Epidermal melanocyte (primary cell): Measurements from ENCODE around the gene AFF3.
"Not testable (repeated sequence)": the region's sequence is repeated elsewhere in the genome, so short reads cannot be mapped to it uniquely, and the experiment has no call there.

Experiments used
- DNase-seq: peaks from one replicate; pipeline ENCODE4 v3.0.0; 2011; ENCODE audit warnings: low spot score; ENCODE audit not compliant: insufficient read length

Gene AFF3

DNA sequence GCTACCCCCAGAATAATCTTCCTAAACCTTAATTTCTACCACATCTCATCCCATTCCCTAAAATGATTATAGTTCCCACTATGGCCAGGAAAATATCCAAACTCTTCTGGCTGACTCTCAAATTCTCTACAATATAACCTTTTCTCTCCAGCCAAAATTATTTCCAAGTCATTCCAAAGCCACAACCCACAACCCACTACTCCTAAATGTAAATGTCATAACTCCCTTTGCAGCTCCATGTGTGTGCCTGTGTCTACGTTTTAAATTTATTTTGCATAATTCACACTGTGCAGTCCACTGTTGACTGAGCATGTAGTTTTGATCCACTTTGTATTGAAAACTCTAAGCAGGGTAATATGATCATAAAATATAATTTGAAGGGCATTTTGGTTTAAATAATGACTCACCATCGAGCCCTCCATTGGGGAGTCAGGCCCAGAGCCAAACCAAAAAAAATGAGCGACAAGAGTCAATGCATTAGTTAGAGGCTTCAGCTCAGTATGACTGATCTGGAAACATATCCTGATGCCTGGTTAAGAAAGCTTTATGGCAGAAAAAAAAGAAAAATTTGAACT lies 171.0 kb downstream of the AFF3 start:
- DNase-seq: no peak

DNA sequence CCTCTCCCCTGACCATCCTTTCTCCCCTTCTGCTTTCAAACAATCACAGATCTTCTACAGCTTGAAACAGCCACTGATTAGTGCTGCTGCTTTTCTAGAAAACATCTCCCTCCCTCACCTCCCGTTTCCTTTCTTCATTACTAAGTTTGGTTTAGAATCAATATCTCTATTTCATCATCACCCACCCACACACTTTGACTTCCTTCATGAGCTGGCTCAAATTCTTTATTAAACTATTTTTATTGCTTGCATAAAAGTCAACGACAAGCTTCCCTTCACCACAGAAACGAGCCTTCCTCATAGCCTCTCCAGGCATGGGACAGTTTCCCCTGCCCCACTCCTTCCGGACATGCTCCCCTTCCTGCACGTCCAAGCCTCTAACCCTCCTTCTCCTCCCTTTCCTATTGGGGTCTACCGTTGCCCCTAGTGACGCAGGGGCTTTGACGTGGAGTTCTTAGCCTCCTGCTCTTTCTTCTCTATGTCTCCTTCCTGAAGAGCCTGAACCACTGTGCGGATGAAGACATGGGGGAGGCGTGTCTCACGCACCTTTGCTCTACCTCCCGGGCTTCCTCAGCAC lies 172.0 kb downstream of the AFF3 start:
- no peak for DNase-seq

DNA sequence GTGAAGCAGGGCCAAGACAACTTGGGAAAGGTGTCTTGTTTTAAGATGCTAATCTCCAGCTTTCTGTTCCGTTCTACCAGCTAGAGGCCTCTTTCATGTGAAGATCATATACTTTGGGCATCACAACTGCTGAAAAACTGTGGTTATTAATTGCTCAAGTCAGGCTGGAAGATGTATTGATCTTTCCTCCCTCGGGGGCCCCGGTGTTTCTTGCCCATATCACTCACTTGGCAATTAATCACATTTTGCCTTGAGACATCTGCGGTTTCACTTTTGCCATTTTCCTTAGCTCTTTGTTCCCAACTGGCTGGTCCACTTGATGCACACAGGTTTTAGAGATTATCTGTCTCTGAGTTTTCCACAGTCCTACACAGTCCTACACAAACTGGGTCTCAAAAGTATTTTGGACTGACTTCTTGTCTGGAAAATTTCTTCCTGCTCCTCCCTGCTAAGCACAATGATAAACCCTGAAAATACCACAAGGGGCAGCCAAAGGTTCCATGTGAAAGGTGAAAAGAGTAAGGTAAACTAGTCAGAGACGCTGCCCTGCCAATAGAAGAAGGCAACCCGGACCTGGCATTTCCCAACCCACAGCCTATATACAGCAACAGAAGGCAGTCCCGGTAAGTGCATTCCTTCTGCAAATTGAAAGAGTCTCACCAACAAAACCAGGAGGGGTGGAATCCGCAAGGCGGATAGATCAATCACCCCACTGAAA lies 181.0 kb downstream of the AFF3 start:
- no peak for DNase-seq

DNA sequence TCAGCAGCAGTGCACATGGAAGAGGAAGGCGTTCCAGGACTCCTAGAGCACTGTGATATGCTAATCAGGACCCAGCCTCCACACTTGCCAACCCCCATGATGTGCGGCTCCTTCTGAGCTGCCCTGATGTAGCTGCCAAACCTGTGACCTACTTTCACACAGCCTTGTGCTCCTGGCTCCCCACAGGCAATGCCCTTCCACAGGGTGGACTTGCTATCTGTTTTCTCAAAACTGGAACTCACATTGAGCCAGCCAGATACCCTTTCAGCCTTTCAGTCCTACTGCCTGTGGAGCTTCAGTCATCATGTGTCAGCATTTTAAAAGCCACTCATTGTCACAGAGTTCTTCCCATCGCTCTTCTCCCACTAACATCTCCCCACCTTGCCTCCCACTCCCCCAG lies 181.6 kb downstream of the AFF3 start:
- DNase-seq: no peak

DNA sequence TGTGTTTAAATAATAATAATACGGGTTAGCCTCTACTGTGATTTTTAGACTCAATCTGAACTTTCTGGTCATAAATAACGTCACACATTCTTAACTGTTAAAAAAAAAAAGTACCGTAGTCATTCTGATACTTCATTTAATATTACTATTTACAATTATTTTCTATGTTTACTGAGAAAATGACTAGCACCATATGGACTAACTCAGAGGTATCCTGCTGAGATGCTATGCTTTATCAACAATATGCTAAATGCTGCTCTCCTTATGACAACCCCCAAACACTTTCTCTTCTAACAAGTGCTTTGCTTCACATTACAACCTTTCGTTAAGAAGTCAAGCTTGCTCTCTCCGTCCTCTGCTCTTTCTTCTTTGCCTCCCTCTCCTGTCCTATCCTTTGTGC lies 182.1 kb downstream of the AFF3 start:
- DNase-seq: no peak

DNA sequence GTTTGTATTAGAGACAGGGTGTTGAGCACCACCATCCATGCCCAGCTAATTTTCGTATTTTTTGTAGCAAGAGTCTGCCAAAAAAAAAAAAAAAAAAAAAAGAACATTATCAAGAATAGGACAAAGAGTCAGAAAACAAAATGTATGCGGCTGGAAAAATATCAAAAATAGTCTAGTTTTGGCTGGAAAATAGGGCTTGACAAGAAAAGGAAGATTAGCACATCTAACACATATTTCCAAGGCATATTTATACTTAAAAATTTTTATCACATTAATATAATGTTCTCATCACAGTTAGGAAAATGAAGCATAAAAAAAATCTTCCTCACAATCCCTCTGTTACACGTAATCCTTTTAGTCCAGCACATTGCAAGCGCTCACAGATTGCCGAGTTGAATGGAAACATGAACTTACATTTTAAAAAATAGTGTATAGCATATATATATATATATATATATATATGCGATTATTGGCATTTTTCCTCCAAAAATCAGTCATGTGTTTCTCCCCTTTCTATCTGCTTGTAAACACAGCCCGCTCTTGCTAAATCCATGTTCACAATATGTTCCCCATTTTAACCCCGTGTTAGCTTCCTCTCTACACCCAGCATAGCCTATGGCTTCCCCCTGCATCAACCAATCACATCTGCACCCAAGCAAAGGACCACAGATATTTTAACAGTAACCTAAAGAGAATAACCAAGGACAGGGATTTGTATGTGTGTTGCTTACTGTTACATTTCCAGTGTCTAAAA lies 183.0 kb downstream of the AFF3 start:
- DNase-seq: no peak

DNA sequence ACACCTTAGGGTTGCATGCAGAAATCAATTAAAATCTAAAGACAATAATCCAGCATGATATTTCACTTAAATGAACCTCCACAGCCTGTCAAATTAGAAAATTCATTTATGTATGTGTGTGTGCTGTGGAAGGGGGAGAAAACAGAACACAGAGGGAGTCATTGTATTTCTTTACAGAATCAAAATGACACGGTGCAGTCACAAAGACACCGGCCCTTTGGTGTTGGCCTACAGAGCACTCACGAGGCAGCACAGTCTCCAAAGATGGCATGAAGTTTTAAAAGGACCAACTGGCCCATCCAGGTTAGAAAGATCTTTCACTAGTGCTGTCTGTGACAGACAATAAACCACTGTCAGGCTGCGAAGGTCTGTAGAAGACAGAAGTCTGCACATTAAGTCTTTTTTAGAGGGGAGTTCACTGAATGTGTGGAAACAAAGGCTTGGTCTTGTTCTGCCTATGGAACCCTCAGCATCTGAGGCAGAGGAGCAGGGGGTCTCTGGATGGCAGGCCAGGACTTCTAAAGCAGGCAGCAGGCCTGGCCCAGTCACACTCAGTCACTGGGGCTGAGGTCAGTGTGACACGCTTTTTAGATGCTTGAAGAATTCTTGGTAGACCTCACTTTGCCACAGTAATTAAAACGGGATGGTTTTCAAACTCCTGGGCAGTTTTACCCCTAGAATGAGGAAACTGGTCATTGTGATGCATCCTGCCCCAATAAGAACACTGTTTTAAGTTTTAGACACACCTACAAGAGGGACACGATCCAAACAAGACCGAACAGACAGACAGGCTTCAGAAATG lies 184.9 kb downstream of the AFF3 start:
- DNase-seq: no peak

DNA sequence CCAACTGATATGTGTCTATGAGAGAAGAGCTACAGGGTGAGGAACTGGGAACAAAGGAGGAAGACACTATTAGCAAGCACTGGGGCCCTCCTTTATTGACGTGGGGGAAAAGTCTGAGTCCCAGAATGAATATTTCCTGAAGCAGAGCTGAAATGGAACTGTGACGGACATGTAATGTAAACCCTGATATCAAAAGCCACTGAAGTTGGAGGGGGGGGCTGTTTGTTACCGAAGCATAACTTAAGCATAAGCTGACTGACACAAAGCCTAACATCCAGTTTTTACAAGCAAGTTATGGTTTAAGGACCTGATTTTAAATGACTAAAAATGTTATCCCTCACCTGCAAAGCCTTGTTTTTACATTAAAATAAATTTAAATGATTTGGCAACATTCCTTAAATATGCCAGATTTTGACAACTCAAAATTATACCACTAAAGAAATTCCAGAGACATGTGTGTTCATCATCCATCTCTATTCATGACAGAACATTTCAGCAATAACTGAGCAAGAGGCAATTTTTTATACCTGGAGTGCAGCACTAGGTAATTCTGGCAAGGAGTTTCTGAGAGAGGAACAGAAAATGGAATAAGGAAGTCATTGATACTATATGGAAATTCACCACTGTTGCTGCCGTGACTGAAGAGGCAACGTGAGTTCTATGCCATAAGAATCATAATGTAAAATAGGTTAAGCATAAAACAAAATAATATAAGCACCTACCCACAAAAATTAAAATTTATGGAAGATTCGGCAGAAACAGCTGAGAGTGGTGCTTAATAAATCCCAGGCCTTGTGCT lies 186.0 kb downstream of the AFF3 start:
- DNase-seq: no peak

DNA sequence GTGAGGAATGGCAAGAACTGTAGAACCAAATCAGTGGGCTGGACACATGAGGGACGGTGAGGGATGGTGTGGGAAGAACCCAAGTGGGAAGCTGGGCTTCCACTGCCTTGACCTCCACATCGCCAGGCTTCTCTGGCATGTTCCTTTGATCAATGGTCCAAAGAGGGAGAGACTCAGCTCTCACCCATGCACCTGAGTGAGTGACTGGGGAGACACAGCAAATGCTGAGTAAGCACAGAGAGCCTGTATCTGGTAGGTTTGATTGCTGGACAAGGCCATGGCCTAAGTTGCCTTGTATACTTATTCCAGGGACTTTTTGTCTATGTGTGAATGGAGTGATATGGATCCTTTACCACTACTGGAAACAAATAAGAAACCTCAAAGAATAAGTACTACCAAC lies 188.6 kb downstream of the AFF3 start:
- DNase-seq: no peak

DNA sequence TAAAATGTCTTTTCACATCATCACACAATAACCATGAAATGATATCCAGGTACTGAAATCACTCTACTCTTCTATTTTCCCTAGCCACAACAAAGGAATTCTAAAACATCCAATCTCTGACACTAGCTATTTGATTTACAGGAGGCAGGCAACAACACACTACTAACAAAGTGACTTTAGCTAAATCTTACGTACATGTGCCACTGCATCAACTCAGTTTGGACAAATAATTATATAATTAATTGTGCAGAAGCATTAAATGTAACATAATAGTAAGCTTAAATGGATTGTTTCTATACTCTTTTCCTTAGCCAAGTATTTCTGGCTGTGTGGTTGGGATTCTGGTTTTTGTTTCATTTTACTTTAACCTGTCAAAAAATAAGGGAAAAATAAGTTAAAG lies 192.4 kb downstream of the AFF3 start:
- DNase-seq: no peak

DNA sequence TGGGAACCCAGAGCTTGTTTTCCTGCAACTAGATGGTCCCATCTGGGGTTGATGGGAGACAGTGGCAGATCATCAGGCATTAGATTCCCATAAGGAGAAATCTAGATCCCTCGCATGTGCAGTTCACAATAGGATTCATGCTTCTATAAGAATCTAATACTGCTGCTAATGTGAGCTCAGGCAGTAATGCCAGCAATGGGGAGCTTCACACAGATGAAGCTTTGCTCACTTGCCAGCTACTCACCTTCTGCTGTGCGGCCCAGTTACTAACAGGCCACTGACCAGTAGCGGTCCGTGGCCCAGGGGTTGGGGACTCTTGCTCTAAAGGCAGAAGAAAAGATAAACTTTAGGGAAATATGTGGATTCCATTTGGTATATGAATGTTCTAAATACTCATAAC lies 192.9 kb downstream of the AFF3 start:
- no peak for DNase-seq

DNA sequence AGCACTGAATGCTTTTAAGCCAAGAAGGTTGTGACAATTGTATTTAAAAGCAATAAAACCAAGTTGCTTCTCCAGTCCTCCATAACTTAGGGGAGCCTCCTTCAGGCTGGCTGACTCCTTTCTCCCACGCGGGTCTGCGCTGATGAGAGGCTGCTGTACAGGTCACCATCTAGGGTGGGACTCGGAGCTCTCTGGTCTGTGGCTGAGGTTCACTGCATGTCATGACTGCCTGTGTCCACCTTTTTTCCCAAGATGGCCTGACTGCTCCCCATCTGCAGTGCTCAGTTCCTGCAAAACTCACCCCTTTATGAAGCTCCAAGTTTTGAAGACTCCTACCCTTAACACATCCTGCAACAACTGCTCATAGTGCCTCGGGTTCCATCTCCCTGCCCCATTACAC lies 194.4 kb downstream of the AFF3 start:
- no peak for DNase-seq

DNA sequence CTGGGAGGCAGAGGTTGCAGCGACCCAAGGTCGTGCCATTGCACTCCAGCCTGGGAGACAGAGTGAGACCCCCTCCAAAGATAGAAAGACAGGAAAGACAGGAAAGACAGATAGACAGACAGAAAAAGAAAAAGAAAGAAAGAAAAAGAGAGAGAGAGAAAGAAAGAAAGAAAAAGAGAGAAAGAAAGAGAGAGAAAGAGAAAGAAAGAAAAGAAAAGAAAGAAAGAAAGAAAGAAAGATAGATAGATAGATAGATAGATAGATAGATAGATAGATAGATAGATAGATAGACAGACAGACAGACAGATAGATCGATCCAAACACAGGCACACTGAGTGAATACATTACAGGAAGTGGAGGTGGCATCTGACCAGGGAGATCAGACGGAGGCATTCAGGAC lies 195.0 kb downstream of the AFF3 start:
- DNase-seq: not testable (repeated sequence)

DNA sequence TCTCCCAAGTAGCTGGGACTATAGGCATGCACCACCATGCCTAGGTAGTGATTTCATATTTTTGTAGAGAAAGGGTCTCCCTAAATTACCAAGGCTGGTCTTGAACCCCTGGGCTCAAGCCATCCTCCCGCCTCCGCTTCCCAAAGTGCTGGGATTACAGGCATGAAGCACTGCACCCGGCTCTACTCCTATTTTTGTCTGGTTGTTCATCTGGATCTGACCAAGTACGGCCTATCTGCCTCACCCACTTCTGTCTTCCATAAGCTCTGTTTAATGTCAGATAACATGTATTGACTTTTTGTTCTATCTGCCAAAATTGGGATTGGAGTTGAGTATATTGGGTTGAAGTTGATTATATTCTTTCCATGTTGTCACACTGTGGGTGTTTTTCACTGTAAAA lies 198.4 kb downstream of the AFF3 start:
- no peak for DNase-seq

DNA sequence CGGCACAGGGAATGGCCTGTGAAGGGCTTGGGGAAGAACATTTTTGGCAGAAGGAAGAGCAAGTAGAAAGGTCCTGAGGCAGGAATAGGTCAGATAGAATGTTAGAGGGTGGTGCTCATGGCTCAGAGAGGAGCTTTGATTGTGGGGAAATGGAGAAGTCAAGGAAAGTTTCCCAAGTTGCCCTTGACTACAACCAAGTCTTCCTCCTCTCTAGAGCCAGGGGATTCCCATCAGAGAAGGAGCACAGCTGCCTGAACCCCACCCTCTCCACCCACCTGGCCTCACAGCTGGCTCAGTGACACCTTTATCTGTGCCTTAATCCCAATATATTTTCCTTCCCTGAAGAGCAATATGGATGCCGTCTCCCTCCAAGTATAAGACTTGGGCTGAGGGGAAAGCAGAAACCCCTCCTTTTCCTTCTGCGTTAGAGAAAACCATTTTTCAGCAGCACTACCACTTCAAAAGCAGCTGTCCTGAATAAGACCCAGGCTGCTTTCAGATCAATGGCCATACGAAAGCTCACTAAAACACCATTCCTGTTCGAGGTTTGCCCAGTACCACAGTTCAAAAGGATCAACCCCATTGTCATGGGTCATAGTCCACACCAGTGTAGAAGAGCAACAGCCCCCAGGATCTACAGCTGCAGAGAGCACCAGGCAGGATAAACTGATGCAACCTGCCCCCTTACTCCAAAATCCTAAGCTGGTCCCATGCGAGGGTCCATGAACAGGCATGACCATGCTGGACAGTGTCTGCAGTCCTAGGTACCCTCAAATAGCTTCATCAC lies 199.6 kb downstream of the AFF3 start:
- DNase-seq: no peak

DNA sequence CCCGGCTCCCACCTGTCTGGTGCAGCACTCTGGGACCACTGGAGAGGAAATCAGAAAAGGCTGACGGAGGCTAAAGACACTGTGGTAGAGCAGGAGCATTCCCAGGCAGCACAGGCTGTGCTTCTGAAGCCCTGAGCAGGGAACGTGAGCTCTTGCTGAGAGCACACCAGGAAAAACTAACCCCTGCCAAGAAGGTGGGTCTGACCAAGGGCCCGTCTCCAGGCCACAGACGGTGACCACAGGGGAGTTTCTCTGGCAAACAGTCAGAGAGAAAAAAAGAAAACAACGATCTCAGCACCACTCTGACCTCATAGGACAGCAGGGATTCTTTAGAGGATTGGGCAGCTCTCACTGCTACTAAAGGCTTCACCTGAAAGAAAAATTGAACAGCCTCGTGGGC lies 201.4 kb downstream of the AFF3 start:
- no peak for DNase-seq

DNA sequence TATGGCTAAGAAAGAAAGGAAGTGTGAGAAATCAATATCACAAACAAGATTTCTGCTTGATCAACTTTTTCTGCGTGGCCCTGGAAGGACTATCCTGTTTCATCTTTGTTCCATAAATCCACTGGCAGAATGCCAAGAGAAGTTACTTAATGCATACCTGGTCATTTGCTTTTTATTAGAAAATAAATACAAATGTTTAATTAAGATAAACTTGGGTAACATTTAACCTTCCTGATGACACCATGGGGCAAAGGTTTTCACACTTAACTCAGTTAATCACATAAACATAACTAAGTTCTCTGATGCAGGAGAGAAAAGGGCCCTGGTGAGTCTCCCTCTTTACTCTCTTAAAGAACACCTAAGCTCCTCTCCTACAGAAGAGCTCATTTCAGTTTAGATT lies 203.3 kb downstream of the AFF3 start:
- DNase-seq: no peak

DNA sequence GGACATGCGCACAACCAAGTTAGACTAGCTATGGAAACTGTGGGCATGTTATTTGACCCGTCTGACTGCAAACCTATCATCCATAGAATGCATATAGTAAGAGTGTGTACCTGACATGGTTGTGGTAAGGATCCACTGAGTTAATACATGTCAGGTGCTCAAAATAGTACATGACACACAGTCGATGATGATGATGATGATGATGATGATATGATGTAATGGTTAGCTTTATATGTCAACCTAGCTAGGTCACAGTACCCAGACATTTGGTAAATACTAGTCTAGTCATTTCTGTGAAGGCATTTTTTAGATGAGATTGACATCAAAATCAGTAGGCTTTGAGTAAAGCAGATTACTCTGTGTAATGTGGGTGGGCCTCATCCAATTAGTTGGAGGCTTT lies 204.1 kb downstream of the AFF3 start:
- DNase-seq: no peak

DNA sequence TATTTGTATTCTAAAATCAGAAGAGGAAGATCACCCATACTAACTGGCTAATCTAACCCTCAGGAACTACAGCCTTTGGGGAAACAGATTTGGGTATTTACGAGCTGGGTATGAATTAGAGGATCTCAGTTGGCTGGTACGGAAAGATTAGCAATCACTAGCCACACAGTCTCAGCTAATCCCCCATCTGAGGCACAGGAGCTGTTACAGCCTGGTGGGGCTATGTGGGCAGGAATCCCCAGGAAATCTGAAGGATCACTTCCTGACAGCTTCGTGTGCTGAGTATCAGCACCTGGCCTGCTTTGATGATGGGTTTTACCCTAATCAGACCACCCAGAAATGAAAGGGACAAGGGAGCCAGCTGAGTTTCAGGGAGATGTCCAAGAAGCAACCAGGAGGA lies 206.3 kb downstream of the AFF3 start:
- DNase-seq: no peak

DNA sequence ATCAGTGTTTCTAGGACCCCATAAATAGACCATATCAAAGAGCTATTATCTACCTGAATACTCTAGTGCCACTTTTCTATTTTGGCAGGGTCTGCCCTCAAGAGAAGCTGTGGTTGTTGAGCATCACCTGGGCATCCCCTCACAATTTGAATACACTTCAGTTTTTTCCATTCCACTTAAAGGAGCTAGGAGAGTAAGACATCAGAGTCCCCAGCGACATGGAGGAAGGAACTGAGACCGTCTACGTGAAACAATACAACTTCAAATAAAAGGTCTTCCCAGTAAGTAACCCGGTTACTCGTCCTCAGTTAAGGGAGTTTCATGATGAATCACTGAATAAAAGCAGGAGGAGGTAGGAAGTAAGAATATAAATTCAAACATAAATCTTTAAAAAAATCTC lies 206.7 kb downstream of the AFF3 start:
- no peak for DNase-seq
